Measurements from ENCODE around the gene SLC13A5. TPM values are rescaled to one million over a fixed set of nuclear protein-coding genes. Genes with fewer than 3 reads are reported as not detected.

The SLC13A5 gene
- total RNA-seq, 4 donors from 2014 or later = not detected

GRCh38 chr17:6701719-6702118, 11.4 kb downstream of the SLC13A5 start:
- Histone ChIP-seq H3K27ac (no peak overlapping the region), H3K27me3 (peaks cover 13% of the 10 kb centered on the region), H3K4me1 (no peaks in the 10 kb centered on the region), H3K36me3 (no peaks in the 10 kb centered on the region), H3K9me3 (no peaks in the 10 kb centered on the region), H3K4me3 (no peak overlapping the region)
- intact Hi-C loops (cut with DNase I; ENCODE audit: low total_unique reads) = no loop called here
- no peak for TF ChIP-seq EP300 (IDR thresholded peaks at IDR 0.05; ENCODE audit: low read depth)
- TF ChIP-seq CTCF (IDR thresholded peaks at IDR 0.05) = peak in 1 of 5 experiments; percentile 5
- no peak for TF ChIP-seq POLR2AphosphoS5 (IDR thresholded peaks at IDR 0.05)
- TF ChIP-seq POLR2A (IDR thresholded peaks at IDR 0.05) = no peak
- in situ Hi-C loops (cut with MboI; ENCODE audit: low pct_ligation_motif_present in 1 of 4, low pct_unique_long_range_greater_than_20kb in 1 of 4, low sequenced_read_pairs in 3 of 4) = no loop called here
- DNase-seq = no peak
- WGBS, 2 donors (ENCODE audit: low coverage in 1 of 2) = 25 to 55% methylated on average over 3 to 11 of the region's 11 CpGs

GRCh38 chr17:6700948-6701307, 12.2 kb downstream of the SLC13A5 start:
- 60 to 69% methylated on average over 1 to 8 of the region's 8 CpGs for WGBS, 2 donors (ENCODE audit: low coverage in 1 of 2)
- in situ Hi-C loops (cut with MboI; ENCODE audit: low pct_ligation_motif_present in 1 of 4, low pct_unique_long_range_greater_than_20kb in 1 of 4, low sequenced_read_pairs in 3 of 4) = no loop called here
- Histone ChIP-seq H3K27me3 (peaks cover 13% of the 10 kb centered on the region), H3K9me3 (no peaks in the 10 kb centered on the region), H3K4me1 (no peaks in the 10 kb centered on the region), H3K36me3 (no peaks in the 10 kb centered on the region), H3K27ac (no peak overlapping the region), H3K4me3 (no peak overlapping the region)
- DNase-seq = no peak
- intact Hi-C loops (cut with DNase I; ENCODE audit: low total_unique reads) = no loop called here
- no peak for TF ChIP-seq CTCF (IDR thresholded peaks at IDR 0.05)
- TF ChIP-seq EP300 (IDR thresholded peaks at IDR 0.05; ENCODE audit: low read depth) = no peak
- TF ChIP-seq POLR2AphosphoS5 (IDR thresholded peaks at IDR 0.05) = no peak
- no peak for TF ChIP-seq POLR2A (IDR thresholded peaks at IDR 0.05)

- H3K27ac ChIP-seq = no peak overlapping the region
- intact Hi-C loops (cut with DNase I; ENCODE audit: low total_unique reads) = no loop called here
- 57 to 73% methylated on average over 5 to 16 of the region's 16 CpGs for WGBS, 2 donors (ENCODE audit: low coverage in 1 of 2)
Observed at GRCh38 chr17:6699997-6700947, 12.9 kb downstream of the SLC13A5 start.

More at GRCh38 chr17:6699997-6700947, 12.9 kb downstream of the SLC13A5 start:
- in situ Hi-C loops (cut with MboI; ENCODE audit: low pct_ligation_motif_present in 1 of 4, low pct_unique_long_range_greater_than_20kb in 1 of 4, low sequenced_read_pairs in 3 of 4) = loop anchor here in 1 of 4 donors (25.0 kb wide), 1 partner anchor 87 kb away; the partner anchor contains the start of gene FBXO39
- no peak for DNase-seq
- TF ChIP-seq EP300 (IDR thresholded peaks at IDR 0.05; ENCODE audit: low read depth) = no peak
- no peak for TF ChIP-seq POLR2A (IDR thresholded peaks at IDR 0.05)
- TF ChIP-seq CTCF (IDR thresholded peaks at IDR 0.05) = no peak
- no peak for TF ChIP-seq POLR2AphosphoS5 (IDR thresholded peaks at IDR 0.05)
- no peaks in the 10 kb centered on the region for H3K36me3 ChIP-seq
- no peaks in the 10 kb centered on the region for H3K4me1 ChIP-seq
- H3K27me3 ChIP-seq = peaks cover 10% of the 10 kb centered on the region
- H3K4me3 ChIP-seq = no peak overlapping the region
- H3K9me3 ChIP-seq = no peaks in the 10 kb centered on the region

Measured in transverse colon (tissue), 4 donors.